Activated T-helper 1 cell treated with anti-CD3 and anti-CD28 coated beads, Interleukin-12 subunit alpha, Interleukin-12 subunit beta, Interleukin-2, Interleukin-4 antibody, amounts not matched to agents 30 ng/mL and 10 ng/mL and 1 ng/mL, durations not matched to agents 14 hours and 24 hours and 36 hours (primary cell): ENCODE data around the gene GPR135. TPM values are rescaled to one million over a fixed set of nuclear protein-coding genes. Genes with fewer than 3 reads are reported as not detected.

ENCODE experiments used
- DNase-seq: peaks from one replicate; pipeline ENCODE4 v3.0.0; 2021; ENCODE audit warnings: low spot score
- H3K27ac Mint-ChIP-seq: one replicate; pipeline ENCODE4 v1.8.0; 2021; ENCODE audit warnings: mild to moderate bottlenecking, mixed read lengths
- H3K27me3 Mint-ChIP-seq: one replicate; pipeline ENCODE4 v1.8.0; 2022; ENCODE audit warnings: mild to moderate bottlenecking, moderate library complexity, mixed read lengths; ENCODE audit not compliant: insufficient read depth
- H3K36me3 Mint-ChIP-seq: one replicate; pipeline ENCODE4 v1.8.0; 2021; ENCODE audit warnings: low read depth, mixed read lengths
- H3K4me1 Mint-ChIP-seq: one replicate; pipeline ENCODE4 v1.8.0; 2021; ENCODE audit warnings: low read depth, mixed read lengths
- H3K4me3 Mint-ChIP-seq: one replicate; pipeline ENCODE4 v1.8.0; 2021; ENCODE audit warnings: mild to moderate bottlenecking, moderate library complexity, mixed read lengths
- H3K9me3 Mint-ChIP-seq: one replicate; pipeline ENCODE4 v1.8.0; 2021; ENCODE audit warnings: mixed read lengths
- intact Hi-C: fragments of 100-400 bp; cut with micrococcal nuclease; formaldehyde crosslinking; loops from one replicate; pipeline ENCODE4 v1.15.1; 2024
- total RNA-seq: library from RNA; stranded (reverse); gene quantifications from 2 replicates; pipeline ENCODE4 v1.2.3, GENCODE V29; 2022

GPR135 gene, protein sequence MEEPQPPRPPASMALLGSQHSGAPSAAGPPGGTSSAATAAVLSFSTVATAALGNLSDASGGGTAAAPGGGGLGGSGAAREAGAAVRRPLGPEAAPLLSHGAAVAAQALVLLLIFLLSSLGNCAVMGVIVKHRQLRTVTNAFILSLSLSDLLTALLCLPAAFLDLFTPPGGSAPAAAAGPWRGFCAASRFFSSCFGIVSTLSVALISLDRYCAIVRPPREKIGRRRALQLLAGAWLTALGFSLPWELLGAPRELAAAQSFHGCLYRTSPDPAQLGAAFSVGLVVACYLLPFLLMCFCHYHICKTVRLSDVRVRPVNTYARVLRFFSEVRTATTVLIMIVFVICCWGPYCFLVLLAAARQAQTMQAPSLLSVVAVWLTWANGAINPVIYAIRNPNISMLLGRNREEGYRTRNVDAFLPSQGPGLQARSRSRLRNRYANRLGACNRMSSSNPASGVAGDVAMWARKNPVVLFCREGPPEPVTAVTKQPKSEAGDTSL
- total RNA-seq: 1.5 and 1.6 TPM in 2 replicates

DNA sequence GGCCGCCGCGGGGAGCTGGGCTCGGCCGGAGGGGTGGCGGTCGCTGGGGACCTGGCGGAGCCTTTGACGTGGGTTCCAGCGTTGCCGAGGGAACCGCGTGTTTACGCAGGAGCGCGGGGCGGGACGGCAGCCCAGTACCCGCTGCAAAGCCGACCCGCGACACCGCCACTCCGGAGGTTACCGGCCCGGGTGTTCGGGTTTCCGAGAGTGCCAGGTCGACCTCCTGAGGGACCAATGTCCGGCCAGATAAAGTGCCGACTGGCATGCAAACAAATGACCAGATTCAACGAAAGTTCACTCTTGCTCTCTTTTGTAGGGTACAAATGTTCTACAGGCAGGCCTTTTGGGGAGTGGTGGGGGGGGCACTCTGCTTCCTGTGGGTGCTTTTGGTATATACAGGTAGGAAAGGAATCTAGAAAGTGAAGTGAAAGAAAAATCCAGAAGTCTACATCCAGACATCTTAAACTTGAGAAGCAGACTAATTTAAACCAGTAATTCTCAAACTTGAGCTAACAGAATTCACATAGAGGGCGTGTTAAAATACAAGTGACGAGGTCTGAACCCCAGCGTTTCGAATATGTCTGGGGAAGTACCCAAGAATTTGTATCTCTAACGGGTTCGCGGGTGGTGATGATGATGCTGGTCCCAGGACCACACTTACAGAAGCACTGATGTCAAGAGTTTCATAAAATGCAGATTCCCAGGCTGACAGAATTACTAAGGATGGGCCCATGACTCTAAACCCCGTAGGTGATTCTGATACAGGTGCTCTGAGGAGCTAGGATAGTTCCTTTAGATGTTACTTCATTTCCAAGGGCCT, at the start of gene GPR135:
Gene GPR135, minus strand, starts transcription at position 65 of the 820 bp plus-strand sequence. CDS start 154 bp downstream, outside the sequence.
- intact Hi-C loops: loop anchor here (1.0 kb wide), 1 partner anchor 19 kb away; the partner anchor contains the start of genes JKAMP and L3HYPDH
- H3K9me3 Mint-ChIP-seq: no peaks in the 10 kb centered on the region
- DNase-seq: no peak
- H3K36me3 Mint-ChIP-seq: peaks cover 1% of the 10 kb centered on the region
- H3K27me3 Mint-ChIP-seq: peaks cover 8% of the 10 kb centered on the region
- peak within 1 kb of the TSS; percentile 67 for H3K27ac Mint-ChIP-seq
- peak within 1 kb of the TSS; percentile 86 for H3K4me3 Mint-ChIP-seq
- no peaks in the 10 kb centered on the region for H3K4me1 Mint-ChIP-seq

- no peak for DNase-seq
- H3K4me3 Mint-ChIP-seq: no peak overlapping the region
- peaks cover 13% of the 10 kb centered on the region for H3K27me3 Mint-ChIP-seq
- H3K36me3 Mint-ChIP-seq: peaks cover 1% of the 10 kb centered on the region
- intact Hi-C loops: no loop called here
- no peak overlapping the region for H3K27ac Mint-ChIP-seq
- no peaks in the 10 kb centered on the region for H3K4me1 Mint-ChIP-seq
- H3K9me3 Mint-ChIP-seq: no peaks in the 10 kb centered on the region
These were observed 46.9 kb upstream of the GPR135 start for GRCh38 chr14:59511916-59512575.

- intact Hi-C loops: no loop called here
- Mint-ChIP-seq H3K4me1 (no peaks in the 10 kb centered on the region), H3K27ac (no peak overlapping the region), H3K9me3 (no peaks in the 10 kb centered on the region), H3K36me3 (peaks cover 2% of the 10 kb centered on the region), H3K4me3 (no peak overlapping the region), H3K27me3 (peaks cover 10% of the 10 kb centered on the region)
- DNase-seq: no peak
These were observed 45.8 kb upstream of the GPR135 start for GRCh38 chr14:59510966-59511365.

DNA sequence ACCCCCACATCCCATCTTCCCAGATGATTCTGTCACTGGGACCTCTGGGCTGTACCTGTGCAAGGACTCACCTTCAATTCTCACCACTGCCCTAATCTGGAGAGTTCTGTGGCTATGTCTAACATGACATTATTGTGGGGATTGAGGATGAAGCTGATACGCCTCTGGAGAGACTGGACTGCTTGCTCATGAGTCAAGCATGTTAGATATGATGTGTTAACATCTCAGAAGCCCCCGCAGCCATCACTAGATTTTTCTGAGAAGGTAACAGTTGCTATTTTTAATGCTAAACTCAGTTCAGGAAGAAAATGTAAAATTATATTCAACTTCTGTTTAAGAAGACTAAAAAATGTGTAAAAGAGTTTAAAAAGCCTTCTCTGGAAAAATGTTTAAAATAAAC, 44.8 kb upstream of the GPR135 start:
- no peaks in the 10 kb centered on the region for H3K4me1 Mint-ChIP-seq
- peaks cover 2% of the 10 kb centered on the region for H3K36me3 Mint-ChIP-seq
- H3K27ac Mint-ChIP-seq: no peak overlapping the region
- H3K27me3 Mint-ChIP-seq: peaks cover 9% of the 10 kb centered on the region
- no peak overlapping the region for H3K4me3 Mint-ChIP-seq
- intact Hi-C loops: no loop called here
- H3K9me3 Mint-ChIP-seq: no peaks in the 10 kb centered on the region
- no peak for DNase-seq

- Mint-ChIP-seq H3K9me3 (no peaks in the 10 kb centered on the region), H3K4me1 (peaks cover 4% of the 10 kb centered on the region), H3K27me3 (peaks cover 6% of the 10 kb centered on the region), H3K36me3 (peaks cover 4% of the 10 kb centered on the region), H3K27ac (no peak overlapping the region), H3K4me3 (no peak overlapping the region)
- intact Hi-C loops: no loop called here
- no peak for DNase-seq
These were observed 43.9 kb upstream of the GPR135 start for GRCh38 chr14:59509101-59509500.

- DNase-seq: no peak
- H3K27ac Mint-ChIP-seq: no peak overlapping the region
These were observed 42.5 kb upstream of the GPR135 start for GRCh38 chr14:59507752-59508103.

DNA sequence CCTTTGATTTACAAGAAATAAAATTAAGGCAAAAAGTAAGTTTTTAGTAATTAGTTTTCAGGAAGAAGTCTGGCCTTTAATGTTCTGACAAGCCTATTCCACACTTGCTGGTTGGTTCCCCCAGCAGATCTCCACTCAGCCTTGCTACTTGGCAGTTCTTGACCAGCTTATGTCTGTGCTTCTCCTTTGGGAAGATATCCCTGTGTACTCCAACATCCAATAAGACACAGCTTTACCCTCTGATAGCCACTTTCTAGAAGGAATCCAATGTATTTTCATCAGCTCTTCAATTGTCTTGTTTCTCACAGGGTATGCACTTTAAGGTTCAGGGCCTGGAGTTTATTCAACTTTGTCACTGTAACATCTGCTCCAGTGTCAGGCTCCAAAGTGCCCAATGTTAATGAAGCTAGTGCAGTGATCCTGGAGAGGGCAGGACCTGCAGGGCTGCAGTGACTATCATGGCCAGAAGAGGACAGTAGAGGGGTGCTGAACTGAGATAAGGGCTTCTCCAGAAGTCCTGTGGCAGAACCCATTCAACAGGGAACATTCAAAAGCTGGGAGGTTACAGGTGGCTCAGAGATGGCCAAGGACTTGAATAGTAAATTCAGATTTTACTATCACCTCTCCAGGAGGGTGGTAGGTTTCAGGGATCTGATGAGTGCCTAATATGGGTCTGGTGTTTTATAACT, 42.0 kb upstream of the GPR135 start:
- intact Hi-C loops: loop anchor here (1.0 kb wide), 3 partner anchors 69 to 677 kb away; partner anchors contain the start of gene CCDC175
- no peaks in the 10 kb centered on the region for H3K9me3 Mint-ChIP-seq
- peaks cover 9% of the 10 kb centered on the region for H3K36me3 Mint-ChIP-seq
- H3K4me1 Mint-ChIP-seq: peaks cover 4% of the 10 kb centered on the region
- peak; percentile 34 for DNase-seq
- peaks cover 6% of the 10 kb centered on the region for H3K27me3 Mint-ChIP-seq
- H3K27ac Mint-ChIP-seq: no peak overlapping the region
- H3K4me3 Mint-ChIP-seq: no peak overlapping the region

More at GRCh38 chr14:59507752-59508103, 42.5 kb upstream of the GPR135 start:
- Mint-ChIP-seq H3K27me3 (peaks cover 6% of the 10 kb centered on the region), H3K9me3 (no peaks in the 10 kb centered on the region), H3K4me1 (peaks cover 4% of the 10 kb centered on the region), H3K36me3 (peaks cover 5% of the 10 kb centered on the region), H3K4me3 (no peak overlapping the region)
- intact Hi-C loops: loop anchor here (1.0 kb wide), 3 partner anchors 69 to 677 kb away; partner anchors contain the start of gene CCDC175

- no peaks in the 10 kb centered on the region for H3K27me3 Mint-ChIP-seq
- peaks cover 4% of the 10 kb centered on the region for H3K4me1 Mint-ChIP-seq
- H3K27ac Mint-ChIP-seq: no peak overlapping the region
- H3K9me3 Mint-ChIP-seq: no peaks in the 10 kb centered on the region
- peaks cover 17% of the 10 kb centered on the region for H3K36me3 Mint-ChIP-seq
- no peak overlapping the region for H3K4me3 Mint-ChIP-seq
- DNase-seq: no peak
- intact Hi-C loops: no loop called here
These were observed 38.1 kb upstream of the GPR135 start for GRCh38 chr14:59503256-59503655.

GRCh38 chr14:59500732-59501131, 35.6 kb upstream of the GPR135 start:
- Mint-ChIP-seq H3K36me3 (peaks cover 21% of the 10 kb centered on the region), H3K27me3 (no peaks in the 10 kb centered on the region), H3K27ac (no peak overlapping the region), H3K4me1 (peaks cover 10% of the 10 kb centered on the region), H3K9me3 (no peaks in the 10 kb centered on the region), H3K4me3 (no peak overlapping the region)
- no peak for DNase-seq
- intact Hi-C loops: no loop called here

- Mint-ChIP-seq H3K4me1 (peaks cover 37% of the 10 kb centered on the region), H3K27ac (no peak overlapping the region), H3K9me3 (no peaks in the 10 kb centered on the region), H3K4me3 (no peak overlapping the region), H3K27me3 (no peaks in the 10 kb centered on the region), H3K36me3 (peaks cover 49% of the 10 kb centered on the region)
- DNase-seq: no peak
- intact Hi-C loops: no loop called here
These were observed 27.2 kb upstream of the GPR135 start for GRCh38 chr14:59492384-59492783.

DNA sequence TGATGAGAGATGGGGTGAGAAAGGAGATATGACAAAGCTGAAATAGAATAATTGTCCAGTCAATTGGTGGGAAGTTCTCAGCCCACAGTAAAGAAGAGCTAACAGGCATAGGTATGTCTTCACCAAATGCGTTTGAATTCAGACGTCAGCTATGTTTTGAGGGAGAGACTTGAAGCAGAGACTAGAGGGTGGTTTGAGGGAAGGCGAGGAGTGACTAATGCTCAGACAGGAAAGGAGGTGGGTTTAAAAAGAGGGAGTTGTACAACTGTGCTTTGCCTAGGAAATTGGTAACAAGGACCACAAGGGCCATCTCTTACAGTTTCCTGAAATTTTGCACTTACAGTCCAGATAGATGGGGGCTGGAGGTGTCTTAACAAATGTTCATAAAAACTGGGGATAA, 25.6 kb upstream of the GPR135 start:
- Mint-ChIP-seq H3K4me3 (no peak overlapping the region), H3K9me3 (no peaks in the 10 kb centered on the region), H3K36me3 (peaks cover 49% of the 10 kb centered on the region), H3K27ac (no peak overlapping the region), H3K27me3 (no peaks in the 10 kb centered on the region), H3K4me1 (peaks cover 43% of the 10 kb centered on the region)
- intact Hi-C loops: no loop called here
- no peak for DNase-seq

- peaks cover 67% of the 10 kb centered on the region for H3K4me1 Mint-ChIP-seq
- DNase-seq: no peak
- intact Hi-C loops: loop anchor here (1.0 to 5.0 kb wide), 11 partner anchors 19 to 1284 kb away; partner anchors contain the start of genes ACTR10, ARID4A, CCDC175 and DAAM1
These were observed 19.5 kb upstream of the GPR135 start for GRCh38 chr14:59484639-59485175.

More at GRCh38 chr14:59484639-59485175, 19.5 kb upstream of the GPR135 start:
- Mint-ChIP-seq H3K36me3 (peaks cover 25% of the 10 kb centered on the region), H3K4me3 (peak overlapping the region; percentile 94), H3K27me3 (no peaks in the 10 kb centered on the region), H3K9me3 (no peaks in the 10 kb centered on the region), H3K27ac (peak overlapping the region; percentile 90)
